C4-2B (cell line): ENCODE results near the gene GMEB2.
A peak's percentile ranks its signal among the peaks of the same experiment; 100 is the strongest.

Experiments
- H3K27ac ChIP-seq: fragments of 450-650 bp; 2 replicates; pipeline ENCODE4 v1.5.1; 2017
- ZFX ChIP-seq: fragments of 450-650 bp; IDR thresholded peaks from 2 replicates; pipeline ENCODE4 v1.6.1; 2017
- TF ChIP-seq, protein P1 (sequence below): fragments of 450-650 bp; conservative IDR thresholded peaks from 2 replicates; pipeline ENCODE4 v1.5.1; 2017; ENCODE audit warnings: mild to moderate bottlenecking

GMEB2 gene

DNA sequence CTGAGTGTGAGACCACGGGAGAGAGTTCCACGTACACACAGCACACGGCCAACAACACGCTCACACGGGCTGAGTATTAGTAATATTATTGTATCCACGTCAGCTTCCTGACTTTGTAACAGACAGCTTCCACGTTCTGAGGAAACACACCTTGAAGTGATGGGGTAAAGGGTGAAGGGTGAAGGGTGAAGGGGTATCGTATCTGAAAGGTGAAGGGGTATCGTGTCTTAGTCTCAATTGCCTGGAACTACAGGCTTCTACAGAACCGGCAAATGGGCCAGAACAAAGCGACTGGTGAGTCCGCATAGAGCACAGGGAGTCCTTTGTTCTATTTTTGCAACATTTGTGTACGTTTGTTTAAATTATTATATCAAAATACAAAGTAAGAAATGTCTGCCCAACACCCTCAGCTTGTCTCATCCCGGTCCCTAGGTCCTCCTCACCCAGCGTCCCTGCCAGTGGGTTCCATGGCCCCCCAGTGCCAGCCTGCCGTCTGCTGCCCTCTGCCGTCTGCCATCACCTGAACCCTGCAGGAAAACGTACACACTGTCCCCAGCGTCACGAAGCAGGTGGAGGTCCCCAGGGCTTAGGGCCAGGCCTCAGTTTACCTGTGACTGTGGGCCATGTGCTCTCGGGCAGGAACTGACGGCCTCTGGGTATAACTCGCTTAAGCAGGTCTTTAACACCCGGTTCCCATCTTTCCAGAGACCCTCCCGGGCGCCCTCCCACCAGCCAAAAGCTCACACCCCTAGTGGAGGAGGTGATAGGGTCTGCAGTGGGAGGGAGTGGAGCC is 48.5 kb downstream of the GMEB2 start:
- H3K27ac ChIP-seq: no peak overlapping the region
- TF ChIP-seq, protein P1, sequence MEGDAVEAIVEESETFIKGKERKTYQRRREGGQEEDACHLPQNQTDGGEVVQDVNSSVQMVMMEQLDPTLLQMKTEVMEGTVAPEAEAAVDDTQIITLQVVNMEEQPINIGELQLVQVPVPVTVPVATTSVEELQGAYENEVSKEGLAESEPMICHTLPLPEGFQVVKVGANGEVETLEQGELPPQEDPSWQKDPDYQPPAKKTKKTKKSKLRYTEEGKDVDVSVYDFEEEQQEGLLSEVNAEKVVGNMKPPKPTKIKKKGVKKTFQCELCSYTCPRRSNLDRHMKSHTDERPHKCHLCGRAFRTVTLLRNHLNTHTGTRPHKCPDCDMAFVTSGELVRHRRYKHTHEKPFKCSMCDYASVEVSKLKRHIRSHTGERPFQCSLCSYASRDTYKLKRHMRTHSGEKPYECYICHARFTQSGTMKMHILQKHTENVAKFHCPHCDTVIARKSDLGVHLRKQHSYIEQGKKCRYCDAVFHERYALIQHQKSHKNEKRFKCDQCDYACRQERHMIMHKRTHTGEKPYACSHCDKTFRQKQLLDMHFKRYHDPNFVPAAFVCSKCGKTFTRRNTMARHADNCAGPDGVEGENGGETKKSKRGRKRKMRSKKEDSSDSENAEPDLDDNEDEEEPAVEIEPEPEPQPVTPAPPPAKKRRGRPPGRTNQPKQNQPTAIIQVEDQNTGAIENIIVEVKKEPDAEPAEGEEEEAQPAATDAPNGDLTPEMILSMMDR: no peak
- no peak for TF ChIP-seq ZFX

DNA sequence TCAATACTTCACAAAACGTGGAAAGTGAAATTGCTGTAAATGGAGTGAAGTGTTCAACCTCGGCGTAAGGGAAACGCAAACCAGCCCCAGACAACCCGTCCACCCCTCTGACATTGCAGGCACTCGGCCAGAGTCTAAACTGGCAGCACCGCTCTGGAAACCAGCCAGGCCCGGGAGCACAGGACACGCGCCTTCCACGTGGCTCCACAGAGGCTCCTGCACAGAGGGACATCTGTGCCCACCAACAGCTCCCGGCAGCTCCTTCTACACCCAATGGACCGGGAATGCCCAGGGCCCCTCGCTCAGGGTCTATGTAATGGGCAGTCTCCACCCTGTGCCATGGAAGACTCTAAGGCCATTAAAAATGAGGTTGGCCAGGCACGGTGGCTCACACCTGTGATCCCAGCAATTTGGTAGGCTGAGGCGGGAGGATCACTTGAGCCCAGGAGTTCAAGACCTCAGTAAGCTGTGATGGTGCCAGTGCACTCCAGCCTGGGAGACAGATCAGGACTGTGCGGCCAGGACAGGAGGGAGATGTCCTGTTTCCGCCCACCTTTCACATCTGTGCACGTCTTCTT is 49.5 kb downstream of the GMEB2 start:
- H3K27ac ChIP-seq: no peak overlapping the region
- TF ChIP-seq, protein P1: no peak
- no peak for TF ChIP-seq ZFX

DNA sequence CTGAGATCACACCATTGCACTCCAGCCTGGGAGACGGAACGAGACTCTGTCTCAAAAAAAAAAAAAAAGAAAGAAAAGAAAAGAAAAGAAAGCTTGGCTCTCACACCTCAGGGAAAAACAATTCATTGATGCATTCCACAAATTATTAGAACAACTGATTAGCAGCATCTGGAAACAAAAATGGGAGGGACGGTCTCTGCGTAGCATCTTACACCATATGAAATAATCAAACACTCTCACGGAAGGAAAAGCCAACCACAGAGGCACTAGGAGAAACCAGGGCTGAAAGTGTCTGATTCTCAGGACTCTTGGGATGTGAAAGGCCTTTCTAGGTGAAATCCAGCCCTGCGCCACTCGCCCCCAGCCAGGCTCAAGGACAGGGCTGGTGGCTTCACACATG is 50.6 kb downstream of the GMEB2 start:
- TF ChIP-seq ZFX: no peak
- TF ChIP-seq, protein P1: no peak
- H3K27ac ChIP-seq: no peak overlapping the region

DNA sequence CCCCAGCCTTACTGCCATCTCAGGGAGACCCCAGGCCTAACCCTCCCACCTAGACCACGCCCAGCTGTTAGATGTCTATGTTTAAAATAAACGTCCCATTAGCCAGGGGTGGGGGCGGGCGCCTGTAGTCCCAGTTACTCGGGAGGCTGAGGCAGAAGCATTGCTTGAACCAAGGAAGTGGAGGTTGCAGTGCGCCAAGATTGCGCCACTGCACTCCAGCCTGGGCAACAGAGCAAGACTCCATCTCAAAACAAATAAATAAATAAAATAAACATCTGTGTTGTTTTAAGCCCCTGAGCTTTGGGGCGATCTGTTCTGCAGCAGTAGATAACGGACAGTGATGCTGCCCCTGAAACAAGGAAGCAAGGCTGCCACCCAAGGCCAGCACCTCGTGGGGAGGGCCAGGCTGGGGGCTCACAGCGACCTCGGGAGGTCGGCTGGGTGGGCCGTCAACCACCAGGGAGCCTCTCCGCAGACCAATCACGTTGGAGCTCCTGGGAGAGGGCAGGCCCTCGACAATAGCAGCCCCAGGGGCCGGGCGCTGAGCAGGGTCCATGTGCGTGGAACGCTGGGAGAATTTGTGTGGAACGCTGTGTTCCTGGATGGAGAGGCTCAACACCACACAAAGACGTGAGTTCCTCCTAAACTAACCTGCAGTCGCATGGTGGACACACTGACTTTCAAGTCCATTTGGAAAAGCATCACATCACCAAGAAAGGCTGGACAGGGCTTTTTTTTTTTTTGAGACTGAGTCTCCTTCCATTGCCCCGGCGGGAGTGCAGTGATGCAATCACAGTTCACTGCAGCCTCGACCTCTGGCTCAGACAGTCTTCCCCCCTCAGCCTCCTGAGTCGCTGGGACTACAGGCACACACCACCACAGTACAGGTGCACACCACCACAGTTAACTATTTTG is 51.8 kb downstream of the GMEB2 start:
- TF ChIP-seq ZFX: no peak
- TF ChIP-seq, protein P1: no peak
- H3K27ac ChIP-seq: peak overlapping the region; percentile 62

DNA sequence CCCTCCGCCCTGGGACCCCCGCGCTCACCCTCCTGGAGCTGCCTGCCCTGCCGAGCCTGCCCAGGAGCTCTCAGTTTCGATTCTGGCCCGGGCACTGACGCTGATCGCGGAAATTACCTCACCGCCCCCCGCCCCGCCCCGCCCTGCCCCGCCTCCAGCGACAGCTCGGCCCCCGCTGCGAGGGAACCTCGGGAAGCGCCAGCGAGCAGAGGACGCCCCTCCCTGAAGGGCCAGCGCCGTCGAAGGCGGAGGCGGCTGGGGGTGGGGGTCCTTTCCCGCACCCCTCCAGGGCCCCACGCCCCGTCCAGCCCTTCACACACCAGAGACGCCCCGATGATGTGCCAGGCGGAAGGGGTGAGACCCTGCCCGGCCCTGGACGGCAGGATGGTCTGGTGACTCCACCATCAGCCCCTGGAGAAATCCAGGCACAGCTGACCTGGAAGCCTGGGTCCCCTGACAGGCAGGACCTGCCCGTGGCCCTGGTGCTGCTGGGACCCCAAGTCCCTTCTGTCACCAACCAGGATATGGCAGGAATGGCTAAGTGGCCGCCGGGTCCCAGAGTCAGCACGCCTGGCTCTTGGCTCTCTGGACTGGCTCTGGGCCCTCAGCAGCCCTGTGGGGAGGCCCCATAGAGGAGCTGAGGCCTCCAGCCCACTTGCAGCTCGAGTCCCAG is 52.6 kb downstream of the GMEB2 start, which contains the start of gene HELZ2:
Gene HELZ2, minus strand, starts transcription at position 84 of the 673 bp plus-strand sequence. CDS start 1,854 bp downstream, outside the sequence.
- TF ChIP-seq, protein P1: no peak
- no peak for TF ChIP-seq ZFX
- peak within 1 kb of the TSS; percentile 62 for H3K27ac ChIP-seq

DNA sequence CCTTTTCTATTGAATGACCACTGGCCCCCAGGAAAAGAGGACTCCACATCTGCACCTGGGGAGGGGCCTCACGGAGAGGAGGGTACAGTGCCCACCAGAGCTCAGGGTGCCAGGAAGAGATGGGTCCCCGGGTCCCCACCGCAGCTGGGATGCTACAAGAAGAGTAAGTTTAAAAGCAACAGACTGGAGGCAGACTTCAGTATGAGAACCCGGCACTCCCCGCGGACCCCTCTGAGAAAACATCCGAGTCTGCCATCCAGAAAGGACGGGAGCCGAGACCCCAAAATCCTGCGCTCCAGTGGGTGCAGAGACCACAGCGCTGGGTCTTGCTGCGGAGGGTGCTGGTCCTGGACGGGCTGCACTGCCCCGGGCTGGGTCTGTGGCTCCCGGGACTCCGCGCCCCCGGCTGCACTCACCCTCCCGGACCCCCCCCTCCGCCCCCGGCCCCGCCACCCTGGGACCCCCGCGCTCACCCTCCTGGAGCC is 53.2 kb downstream of the GMEB2 start:
- peak overlapping the region; percentile 62 for H3K27ac ChIP-seq
- no peak for TF ChIP-seq ZFX
- TF ChIP-seq, protein P1: no peak
